HepG2 (cell line): ENCODE results near the gene NFIC. TPM values are rescaled to one million over a fixed set of nuclear protein-coding genes. Genes with fewer than 3 reads are reported as not detected.

ENCODE experiments used
- ATAC-seq: fragments of 200-7000 bp; cut with Tn5 transposase; 3 replicates; pipeline ENCODE4 v1.9.1; 2020; ENCODE audit warnings: mild to moderate bottlenecking, moderate library complexity
- BruUV-seq: library from RNA; stranded (reverse); fragments of 400-500 nt; replicated peaks from 2 replicates; lab custom pipeline; 2021; lab: Mats Ljungman, UMichigan
- CTCF ChIA-PET: fragments of 300-600 bp; formaldehyde crosslinking; extraction: SDS; loops from one replicate; lab custom pipeline; 2021; ENCODE audit warnings: low total read pairs, inconsistent platforms, low intra/inter-chr PET ratio; lab: Yijun Ruan, JAX
- POLR2A ChIA-PET: fragments of 350-600 bp; sonication (Branson Sonifier 250); formaldehyde crosslinking; loops from one replicate; lab custom pipeline; 2020; ENCODE audit warnings: antibody characterized with exemption, inconsistent platforms; lab: Yijun Ruan, JAX
- DNase-seq: peaks from one replicate; pipeline ENCODE4 v3.0.0-alpha.2; 2015; ENCODE audit warnings: low spot score
- FAIRE-seq: peaks from 3 replicates; lab custom pipeline; 2011; peaks lifted over from hg19 to GRCh38; lab: Jason Lieb, UNC
- H2AFZ ChIP-seq: one replicate; pipeline ENCODE4 v1.6.1; 2011; ENCODE audit warnings: low read length, inconsistent platforms
- H3K27ac ChIP-seq: fragments of 300-600 bp; 3 replicates; pipeline ENCODE4 v1.8.0; 2011; ENCODE audit warnings: mixed run types, mild to moderate bottlenecking, mixed read lengths, low read length, inconsistent platforms; ENCODE audit not compliant: insufficient read depth; ENCODE audit errors: extremely low read length
- H3K27me3 ChIP-seq, 2 experiments: fragments of 200-600 bp in 1 of 2; 2 replicates in 1 of 2; 3 replicates in 1 of 2; pipeline versions ENCODE4 v1.6.0 to v1.8.0; 2011; ENCODE audit warnings: low read length in 2 of 2, mild to moderate bottlenecking in 2 of 2, moderate library complexity in 2 of 2, inconsistent platforms in 1 of 2; ENCODE audit not compliant: insufficient read depth in 2 of 2, control insufficient read depth in 1 of 2
- H3K36me3 ChIP-seq, 2 experiments: fragments of 200-600 bp in 1 of 2; replicated peaks in 1 of 2; 2 replicates in 1 of 2; 3 replicates in 1 of 2; pipeline versions ENCODE4 v1.5.1 to v1.8.0; 2011; ENCODE audit warnings: low read length in 2 of 2, inconsistent platforms in 1 of 2; ENCODE audit not compliant: insufficient read depth in 2 of 2, control insufficient read depth in 1 of 2
- H3K4me1 ChIP-seq: 2 replicates; pipeline ENCODE4 v1.5.1; 2012; ENCODE audit warnings: low read length, inconsistent platforms; ENCODE audit not compliant: insufficient read depth
- H3K4me2 ChIP-seq: 2 replicates; pipeline ENCODE4 v1.6.0; 2011; ENCODE audit warnings: low read depth, low read length, inconsistent platforms
- H3K4me3 ChIP-seq, 3 experiments: fragments of 200-600 bp in 1 of 3; sonication (generic), shearing (Covaris generic) in 1 of 3; replicated peaks in 1 of 3; 2 replicates each; pipeline ENCODE4 v1.5.1; 2011 to 2016; ENCODE audit warnings: low read length in 3 of 3, inconsistent platforms in 2 of 3, low read depth in 2 of 3, mild to moderate bottlenecking in 2 of 3, control low read depth in 1 of 3, mixed read lengths in 1 of 3; ENCODE audit not compliant: insufficient read depth in 1 of 3
- H3K79me2 ChIP-seq: one replicate; pipeline ENCODE4 v1.6.1; 2011; ENCODE audit warnings: low read length, inconsistent platforms; ENCODE audit not compliant: insufficient read depth
- H3K9ac ChIP-seq: 2 replicates; pipeline ENCODE4 v1.6.0; 2011; ENCODE audit warnings: mild to moderate bottlenecking, low read depth, low read length, inconsistent platforms; ENCODE audit not compliant: insufficient read depth
- H3K9me3 ChIP-seq: 2 replicates; pipeline ENCODE4 v1.5.1; 2012; ENCODE audit warnings: mild to moderate bottlenecking, low read length
- H4K20me1 ChIP-seq: 2 replicates; pipeline ENCODE4 v1.6.0; 2011; ENCODE audit warnings: inconsistent platforms, mild to moderate bottlenecking, low read length, moderate library complexity; ENCODE audit not compliant: insufficient read depth
- AHR ChIP-seq: IDR thresholded peaks from 2 replicates; pipeline ENCODE4 v1.6.1; 2018; ENCODE audit warnings: missing genetic modification reagents, missing compliant biosample characterization
- ARID4A ChIP-seq: sonication (generic); formaldehyde crosslinking; IDR thresholded peaks from 2 replicates; pipeline ENCODE4 v1.5.0; 2020; ENCODE audit warnings: mild to moderate bottlenecking, missing genetic modification reagents, borderline replicate concordance
- BRD4 ChIP-seq: sonication (generic); formaldehyde crosslinking; IDR thresholded peaks from 2 replicates; pipeline ENCODE4 v1.4.0; 2020; ENCODE audit warnings: missing genetic modification reagents
- ETV5 ChIP-seq: IDR thresholded peaks from 2 replicates; pipeline ENCODE4 v1.6.1; 2018; ENCODE audit warnings: missing biosample characterization, missing genetic modification reagents, inconsistent platforms, borderline replicate concordance
- JUNB ChIP-seq: sonication (generic); formaldehyde crosslinking; IDR thresholded peaks from 2 replicates; pipeline ENCODE4 v1.8.0; 2022; ENCODE audit warnings: missing genetic modification reagents, mild to moderate bottlenecking, borderline replicate concordance
- MTF2 ChIP-seq: sonication (generic); formaldehyde crosslinking; IDR thresholded peaks from 2 replicates; pipeline ENCODE4 v1.5.0; 2020; ENCODE audit warnings: missing genetic modification reagents, borderline replicate concordance
- POLR2G ChIP-seq: fragments of 200-400 bp; formaldehyde crosslinking; IDR thresholded peaks from 2 replicates; pipeline ENCODE4 v1.6.1; 2018; ENCODE audit warnings: mild to moderate bottlenecking, low read depth, low read length, moderate library complexity
- RFX3 ChIP-seq: IDR thresholded peaks from 2 replicates; pipeline ENCODE4 v1.6.1; 2016; ENCODE audit warnings: missing biosample characterization, missing genetic modification reagents
- SNAI1 ChIP-seq: sonication (generic); formaldehyde crosslinking; IDR thresholded peaks from 2 replicates; pipeline ENCODE4 v1.5.0; 2020; ENCODE audit warnings: mild to moderate bottlenecking, missing genetic modification reagents, borderline replicate concordance
- TP53 ChIP-seq: sonication (generic); formaldehyde crosslinking; conservative IDR thresholded peaks from 2 replicates; pipeline ENCODE4 v1.4.0; 2020; ENCODE audit warnings: missing genetic modification reagents
- ZBTB20 ChIP-seq: sonication (generic); formaldehyde crosslinking; IDR thresholded peaks from 2 replicates; pipeline ENCODE4 v1.8.1; 2023; ENCODE audit warnings: missing genetic modification reagents, low read depth, mild to moderate bottlenecking, borderline replicate concordance
- ZFX ChIP-seq: sonication (generic); formaldehyde crosslinking; IDR thresholded peaks from 2 replicates; pipeline ENCODE4 v1.4.0; 2020; ENCODE audit warnings: mild to moderate bottlenecking, low read depth, missing genetic modification reagents, moderate library complexity
- ZNF780A ChIP-seq: sonication (generic); formaldehyde crosslinking; IDR thresholded peaks from 2 replicates; pipeline ENCODE4 v1.8.0; 2022; ENCODE audit warnings: mild to moderate bottlenecking, missing genetic modification reagents, moderate library complexity
- ZSCAN29 ChIP-seq: sonication (generic); formaldehyde crosslinking; conservative IDR thresholded peaks from 2 replicates; pipeline ENCODE4 v1.4.0; 2020; ENCODE audit warnings: mild to moderate bottlenecking, missing genetic modification reagents
- WGBS: methylation state at CpG from one replicate; pipeline ENCODE4 v1.1.6; 2017; ENCODE audit warnings: low lambda C conversion rate; 5-methylcytosine and 5-hydroxymethylcytosine counted together
- in situ Hi-C: cut with HindIII; loops from 2 replicates; pipeline ENCODE4 v1.10.0; 2017; ENCODE audit warnings: low pct_unique_long_range_greater_than_20kb; ENCODE audit not compliant: extremely low pct_ligation_motif_present
- intact Hi-C: fragments of 100-400 bp; cut with micrococcal nuclease; formaldehyde crosslinking; loops from one replicate; pipeline ENCODE4 v1.10.0; 2022; ENCODE audit not compliant: unreplicated experiment
- polyA plus RNA-seq, 8 experiments: library from polyadenylated mRNA; depleted of rRNA in 3 of 8; stranded (reverse) in 7 of 8; unstranded in 1 of 8; fragments of >200 nt; fragmentation: Illumina TruSeq in 4 of 8; extraction: Trizol in 4 of 8; gene quantifications; 2 replicates each; pipeline versions ENCODE4 v1.2.1 to v1.2.3, GENCODE V29; 2011 to 2016; ENCODE audit warnings: low read depth in 4 of 8, missing spikeins in 1 of 8, mixed read lengths in 1 of 8; ENCODE audit not compliant: insufficient read depth in 1 of 8
- total RNA-seq, 5 experiments: library from RNA; depleted of rRNA; stranded (reverse); fragments of >200 nt; fragmentation: Illumina TruSeq; extraction: Trizol; gene quantifications; 2 replicates each; pipeline ENCODE4 v1.2.3, GENCODE V29; 2016; ENCODE audit warnings: low read depth in 1 of 5
- TF ChIP-seq, protein P1 (sequence below): sonication (generic); formaldehyde crosslinking; IDR thresholded peaks from 2 replicates; pipeline ENCODE4 v1.5.0; 2020; ENCODE audit warnings: missing genetic modification reagents
- TF ChIP-seq, protein P2 (sequence below): sonication (generic); formaldehyde crosslinking; IDR thresholded peaks from 2 replicates; pipeline ENCODE4 v1.4.0; 2020; ENCODE audit warnings: missing genetic modification reagents, mild to moderate bottlenecking, borderline replicate concordance

The NFIC gene
- total and polyA plus RNA-seq, 2 of the 13 experiments (the other 11 are each of a cell fraction or from before 2014, with no cell fraction given), result 1.3 to 2.5 TPM

GRCh38 chr19:3397266-3398022, 31.1 kb downstream of the NFIC start:
- no peaks in the 10 kb centered on the region for H4K20me1 ChIP-seq
- H3K9ac ChIP-seq, result peak overlapping the region; percentile 76
- no peaks in the 10 kb centered on the region for H3K9me3 ChIP-seq
- H3K27me3 ChIP-seq, result no peaks in the 10 kb centered on the region
- intact Hi-C loops (no loop called here), in situ Hi-C loops (no loop called here)
- peak overlapping the region in 1 of 3 experiments; percentile 36; a peak in 2 of 6 replicates for H3K4me3 ChIP-seq
- H3K4me1 ChIP-seq, result peaks cover 41% of the 10 kb centered on the region
- H3K36me3 ChIP-seq, result no peaks in the 10 kb centered on the region; a peak in 1 of 5 replicates
- DNase-seq, result peak; percentile 90
- no TSS peak for BruUV-seq
- peak; percentile 86 for FAIRE-seq
- ChIA-PET CTCF (no interaction called here), POLR2A (interaction anchor here (0.5 to 2.8 kb wide), 4 partner anchors 10 to 28 kb away, joined by 3 to 10 read pairs (median 5); no protein-coding TSS in a partner anchor)
- peak overlapping the region; percentile 55 for H3K4me2 ChIP-seq
- peak overlapping the region; percentile 89 for H3K27ac ChIP-seq
- H3K79me2 ChIP-seq, result peaks cover 3% of the 10 kb centered on the region
- H2AFZ ChIP-seq, result no peak overlapping the region
- ATAC-seq, result peak; percentile 94
- 3% methylated on average over 6 of the region's 17 CpGs for WGBS
- TF ChIP-seq ZNF780A (CRISPR knock-in tag) (no peak; the same call in 1 of the 2 replicates), POLR2G (peak; percentile 62), ETV5 (CRISPR knock-in tag) (peak; percentile 71; the same call in 1 of the 2 replicates), ZFX (peak; percentile 80), AHR (CRISPR knock-in tag) (no peak), TP53 (CRISPR knock-in tag) (no peak), ZSCAN29 (CRISPR knock-in tag) (no peak), ZBTB20 (CRISPR knock-in tag) (no peak), MTF2 (CRISPR knock-in tag) (no peak), RFX3 (CRISPR knock-in tag) (no peak), BRD4 (CRISPR knock-in tag) (peak; percentile 52; the same call in 1 of the 2 replicates), SNAI1 (CRISPR knock-in tag) (no peak), ARID4A (peak; percentile 25; the same call in 1 of the 2 replicates), JUNB (CRISPR knock-in tag) (no peak; the same call in 1 of the 2 replicates)
- TF ChIP-seq, protein P1, sequence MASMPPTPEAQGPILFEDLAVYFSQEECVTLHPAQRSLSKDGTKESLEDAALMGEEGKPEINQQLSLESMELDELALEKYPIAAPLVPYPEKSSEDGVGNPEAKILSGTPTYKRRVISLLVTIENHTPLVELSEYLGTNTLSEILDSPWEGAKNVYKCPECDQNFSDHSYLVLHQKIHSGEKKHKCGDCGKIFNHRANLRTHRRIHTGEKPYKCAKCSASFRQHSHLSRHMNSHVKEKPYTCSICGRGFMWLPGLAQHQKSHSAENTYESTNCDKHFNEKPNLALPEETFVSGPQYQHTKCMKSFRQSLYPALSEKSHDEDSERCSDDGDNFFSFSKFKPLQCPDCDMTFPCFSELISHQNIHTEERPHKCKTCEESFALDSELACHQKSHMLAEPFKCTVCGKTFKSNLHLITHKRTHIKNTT (CRISPR knock-in tag), result no peak
- TF ChIP-seq, protein P2, sequence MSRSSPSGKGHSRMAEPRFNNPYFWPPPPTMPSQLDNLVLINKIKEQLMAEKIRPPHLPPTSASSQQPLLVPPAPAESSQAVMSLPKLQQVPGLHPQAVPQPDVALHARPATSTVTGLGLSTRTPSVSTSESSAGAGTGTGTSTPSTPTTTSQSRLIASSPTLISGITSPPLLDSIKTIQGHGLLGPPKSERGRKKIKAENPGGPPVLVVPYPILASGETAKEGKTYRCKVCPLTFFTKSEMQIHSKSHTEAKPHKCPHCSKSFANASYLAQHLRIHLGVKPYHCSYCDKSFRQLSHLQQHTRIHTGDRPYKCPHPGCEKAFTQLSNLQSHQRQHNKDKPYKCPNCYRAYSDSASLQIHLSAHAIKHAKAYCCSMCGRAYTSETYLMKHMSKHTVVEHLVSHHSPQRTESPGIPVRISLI (CRISPR knock-in tag), result peak; percentile 17; the same call in 1 of the 2 replicates
